Neuronal stem cell (in vitro differentiated cells): ENCODE data around the gene NCOA3.

Experiments
- DNase-seq: peaks from one replicate; pipeline ENCODE4 v3.0.0-alpha.2; 2013; ENCODE audit warnings: low spot score
- H2AFZ ChIP-seq: one replicate; pipeline ENCODE4 v1.6.1; 2013; ENCODE audit warnings: mild to moderate bottlenecking, low read length, inconsistent platforms
- H2AK5ac ChIP-seq: 2 replicates; pipeline ENCODE4 v1.6.1; 2013; ENCODE audit warnings: low read depth, mild to moderate bottlenecking, inconsistent platforms, low read length, moderate library complexity, mixed read lengths
- H2BK120ac ChIP-seq: 2 replicates; pipeline ENCODE4 v1.6.1; 2013; ENCODE audit warnings: low read depth, mild to moderate bottlenecking, inconsistent platforms, low read length, moderate library complexity, mixed read lengths
- H2BK12ac ChIP-seq: one replicate; pipeline ENCODE4 v1.6.1; 2013; ENCODE audit warnings: low read length, inconsistent platforms
- H2BK15ac ChIP-seq: 2 replicates; pipeline ENCODE4 v1.6.1; 2013; ENCODE audit warnings: mild to moderate bottlenecking, low read length, inconsistent platforms, mixed read lengths
- H2BK5ac ChIP-seq: one replicate; pipeline ENCODE4 v1.6.1; 2013; ENCODE audit warnings: inconsistent platforms, mild to moderate bottlenecking, low read length, moderate library complexity
- H3K14ac ChIP-seq: one replicate; pipeline ENCODE4 v1.6.1; 2013; ENCODE audit warnings: low read length, inconsistent platforms
- H3K18ac ChIP-seq: 2 replicates; pipeline ENCODE4 v1.6.1; 2013; ENCODE audit warnings: low read length, inconsistent platforms
- H3K23ac ChIP-seq: 2 replicates; pipeline ENCODE4 v1.6.1; 2013; ENCODE audit warnings: low read depth, mild to moderate bottlenecking, mixed read lengths, low read length, inconsistent platforms; ENCODE audit not compliant: poor library complexity
- H3K27ac ChIP-seq: replicated peaks from 3 replicates; pipeline ENCODE4 v1.5.1; 2013; ENCODE audit warnings: low read length, inconsistent platforms
- H3K27me3 ChIP-seq, 3 experiments: 2 replicates each; pipeline ENCODE4 v1.6.1; 2013; ENCODE audit warnings: low read length in 3 of 3, mild to moderate bottlenecking in 2 of 3, inconsistent platforms in 1 of 3, low read depth in 1 of 3, mixed read lengths in 1 of 3, moderate library complexity in 1 of 3; ENCODE audit not compliant: control insufficient read depth in 3 of 3, insufficient read depth in 3 of 3
- H3K36me3 ChIP-seq, 2 donors: replicated peaks in 1 of 2; 2 replicates each; pipeline ENCODE4 v1.6.1; 2013; ENCODE audit warnings: low read length in 2 of 2; ENCODE audit not compliant: control insufficient read depth in 2 of 2, insufficient read depth in 2 of 2
- H3K4ac ChIP-seq: 2 replicates; pipeline ENCODE4 v1.6.1; 2013; ENCODE audit warnings: inconsistent platforms, mild to moderate bottlenecking, low read length, moderate library complexity
- H3K4me1 ChIP-seq, 2 donors: 1 replicate in 1 of 2; 2 replicates in 1 of 2; pipeline ENCODE4 v1.6.1; 2013; ENCODE audit warnings: low read length in 2 of 2, low read depth in 1 of 2; ENCODE audit not compliant: control insufficient read depth in 2 of 2, insufficient read depth in 1 of 2
- H3K4me2 ChIP-seq: one replicate; pipeline ENCODE4 v1.6.1; 2013; ENCODE audit warnings: mild to moderate bottlenecking, low read length, inconsistent platforms; ENCODE audit not compliant: insufficient read depth, poor library complexity, severe bottlenecking
- H3K4me3 ChIP-seq, 2 donors: 2 replicates each; pipeline ENCODE4 v1.5.1; 2013; ENCODE audit warnings: low read length in 2 of 2, mild to moderate bottlenecking in 2 of 2, inconsistent platforms in 1 of 2, moderate library complexity in 1 of 2
- H3K79me1 ChIP-seq: one replicate; pipeline ENCODE4 v1.6.1; 2013; ENCODE audit warnings: low read depth, mild to moderate bottlenecking, inconsistent platforms, low read length, moderate library complexity
- H3K9ac ChIP-seq: one replicate; pipeline ENCODE4 v1.6.1; 2013; ENCODE audit warnings: mild to moderate bottlenecking, low read depth, low read length, inconsistent platforms; ENCODE audit not compliant: poor library complexity
- H3K9me3 ChIP-seq, 2 donors: replicated peaks in 1 of 2; 2 replicates each; pipeline versions ENCODE3 to v1.6.1; 2013; ENCODE audit warnings: low read length in 2 of 2, mild to moderate bottlenecking in 2 of 2, inconsistent platforms in 1 of 2, low read depth in 1 of 2, mixed read lengths in 1 of 2, moderate library complexity in 1 of 2; ENCODE audit not compliant: control insufficient read depth in 2 of 2, insufficient read depth in 1 of 2
- H4K8ac ChIP-seq: one replicate; pipeline ENCODE4 v1.6.1; 2013; ENCODE audit warnings: low read depth, mild to moderate bottlenecking, inconsistent platforms, low read length, moderate library complexity
- H4K91ac ChIP-seq: one replicate; pipeline ENCODE4 v1.6.1; 2013; ENCODE audit warnings: low read length, low read depth, mild to moderate bottlenecking, inconsistent platforms; ENCODE audit not compliant: poor library complexity
- WGBS, 2 donors: extraction: QIAGEN DNeasy Blood & Tissue Kit; methylation state at CpG; one replicate each; pipeline ENCODE4 v1.1.7; 2013; ENCODE audit warnings: missing lambda C conversion rate in 2 of 2, mixed read lengths in 1 of 2; ENCODE audit not compliant: insufficient read length in 2 of 2, insufficient replicate concordance in 1 of 2; ENCODE audit errors: extremely low coverage in 2 of 2; 5-methylcytosine and 5-hydroxymethylcytosine counted together

The NCOA3 gene

DNA sequence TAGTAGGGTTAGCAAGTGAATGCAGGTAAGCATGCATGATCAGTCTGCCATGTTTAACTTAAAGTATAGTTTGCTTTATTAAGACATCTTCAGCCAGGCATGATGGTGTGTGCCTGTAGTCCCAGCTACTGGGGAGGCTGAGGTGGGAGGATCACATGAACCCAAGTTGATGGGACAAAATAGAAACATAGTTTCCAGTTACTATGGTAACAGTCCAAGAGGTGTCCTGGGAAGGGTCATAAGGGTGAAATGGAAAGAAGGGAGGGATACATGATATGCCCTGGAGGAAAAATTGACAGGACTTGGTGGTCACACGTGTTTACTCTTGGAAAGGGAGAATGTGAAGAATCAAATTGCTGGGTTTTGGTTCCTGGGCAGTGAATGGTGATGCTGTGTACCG lies 143.9 kb downstream of the NCOA3 start:
- H3K4ac ChIP-seq, result no peak overlapping the region
- H3K36me3 ChIP-seq, result peaks cover 12 to 94% of the 10 kb centered on the region in 2 donors
- no peak overlapping the region for H3K9ac ChIP-seq
- H3K4me3 ChIP-seq, result no peak overlapping the region
- no peak for DNase-seq
- H2AFZ ChIP-seq, result no peak overlapping the region
- peaks cover 0 to 5% of the 10 kb centered on the region in 2 donors for H3K9me3 ChIP-seq
- no peaks in the 10 kb centered on the region for H3K4me1 ChIP-seq
- no peaks in the 10 kb centered on the region for H3K79me1 ChIP-seq
- H2BK120ac ChIP-seq, result no peak overlapping the region
- H3K18ac ChIP-seq, result no peak overlapping the region
- no peak overlapping the region for H3K23ac ChIP-seq
- H4K8ac ChIP-seq, result no peak overlapping the region
- no peak overlapping the region for H2BK15ac ChIP-seq
- H3K4me2 ChIP-seq, result no peak overlapping the region
- no peak overlapping the region for H2BK5ac ChIP-seq
- H2AK5ac ChIP-seq, result no peak overlapping the region
- no CpG with 5 or more reads among the region's 2 CpGs for WGBS, 2 donors
- no peak overlapping the region for H3K27ac ChIP-seq
- no peak overlapping the region for H4K91ac ChIP-seq
- no peak overlapping the region for H3K14ac ChIP-seq
- no peaks in the 10 kb centered on the region for H3K27me3 ChIP-seq
- no peak overlapping the region for H2BK12ac ChIP-seq

DNA sequence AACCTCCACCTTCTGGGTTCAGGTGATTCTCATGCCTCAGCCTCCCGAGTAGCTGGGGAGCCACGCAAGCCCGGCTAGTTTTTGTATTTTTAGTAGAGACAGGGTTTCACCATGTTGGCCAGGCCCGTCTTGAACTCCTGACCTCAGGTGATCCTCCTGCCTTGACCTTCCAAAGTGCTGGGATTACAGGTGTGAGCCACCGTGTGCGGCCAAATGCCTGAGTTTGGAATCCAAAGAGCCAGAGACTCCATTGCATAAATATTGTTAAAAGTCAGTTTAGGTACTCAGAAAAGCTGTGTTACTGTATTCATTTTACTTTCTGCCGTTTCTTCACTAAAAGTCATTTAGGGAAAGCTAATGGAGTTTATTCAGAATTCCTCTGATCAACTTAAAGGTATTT lies 146.3 kb downstream of the NCOA3 start:
- Histone ChIP-seq H3K9ac (no peak overlapping the region), H4K91ac (no peak overlapping the region), H3K79me1 (no peaks in the 10 kb centered on the region), H2BK5ac (no peak overlapping the region), H3K18ac (no peak overlapping the region), H3K23ac (no peak overlapping the region), H2AFZ (no peak overlapping the region), H3K36me3 (peaks cover 14 to 95% of the 10 kb centered on the region in 2 donors), H3K4ac (no peak overlapping the region), H3K4me1 (peaks cover 0 to 3% of the 10 kb centered on the region in 2 donors), H2BK120ac (no peak overlapping the region), H3K27ac (no peak overlapping the region), H3K4me3 (no peak overlapping the region), H4K8ac (no peak overlapping the region), H3K4me2 (no peak overlapping the region), H2BK12ac (no peak overlapping the region), H2AK5ac (no peak overlapping the region), H2BK15ac (no peak overlapping the region), H3K27me3 (no peaks in the 10 kb centered on the region), H3K14ac (no peak overlapping the region), H3K9me3 (peaks cover 0 to 5% of the 10 kb centered on the region in 2 donors)
- no CpG with 5 or more reads among the region's 7 CpGs for WGBS, 2 donors
- no peak for DNase-seq

DNA sequence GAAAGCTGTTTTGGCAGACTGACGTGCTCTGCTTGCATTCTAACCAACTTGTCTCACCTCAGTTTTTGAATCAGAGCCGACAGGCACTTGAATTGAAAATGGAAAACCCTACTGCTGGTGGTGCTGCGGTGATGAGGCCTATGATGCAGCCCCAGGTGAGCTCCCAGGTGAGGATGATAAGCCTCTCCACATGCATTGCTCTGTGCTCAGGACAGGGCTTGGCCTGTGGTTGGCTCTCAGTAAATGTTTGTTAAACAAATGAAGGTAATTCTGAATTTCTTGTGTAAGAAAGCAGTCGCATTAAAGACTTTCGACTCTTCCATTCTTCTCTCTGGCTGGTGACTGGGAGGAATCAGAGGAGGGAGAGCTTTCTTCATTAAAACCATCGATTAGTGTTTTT lies 147.3 kb downstream of the NCOA3 start:
- H3K9me3 ChIP-seq, result peaks cover 0 to 5% of the 10 kb centered on the region in 2 donors
- H3K27me3 ChIP-seq, result no peaks in the 10 kb centered on the region
- no peak for DNase-seq
- H3K9ac ChIP-seq, result no peak overlapping the region
- H3K14ac ChIP-seq, result no peak overlapping the region
- H2BK120ac ChIP-seq, result no peak overlapping the region
- no peak overlapping the region for H2BK15ac ChIP-seq
- H4K8ac ChIP-seq, result no peak overlapping the region
- H3K18ac ChIP-seq, result no peak overlapping the region
- H3K4me2 ChIP-seq, result no peak overlapping the region
- H3K36me3 ChIP-seq, result peaks cover 19 to 95% of the 10 kb centered on the region in 2 donors
- H3K4me1 ChIP-seq, result peaks cover 4 to 12% of the 10 kb centered on the region in 2 donors
- H2BK5ac ChIP-seq, result no peak overlapping the region
- no peak overlapping the region for H2AK5ac ChIP-seq
- H3K27ac ChIP-seq, result no peak overlapping the region
- H3K4ac ChIP-seq, result no peak overlapping the region
- H2BK12ac ChIP-seq, result no peak overlapping the region
- no peak overlapping the region for H3K23ac ChIP-seq
- no peak overlapping the region for H2AFZ ChIP-seq
- H4K91ac ChIP-seq, result no peak overlapping the region
- no peaks in the 10 kb centered on the region for H3K79me1 ChIP-seq
- H3K4me3 ChIP-seq, result no peak overlapping the region
- WGBS, 2 donors, result no CpG with 5 or more reads among the region's 6 CpGs

DNA sequence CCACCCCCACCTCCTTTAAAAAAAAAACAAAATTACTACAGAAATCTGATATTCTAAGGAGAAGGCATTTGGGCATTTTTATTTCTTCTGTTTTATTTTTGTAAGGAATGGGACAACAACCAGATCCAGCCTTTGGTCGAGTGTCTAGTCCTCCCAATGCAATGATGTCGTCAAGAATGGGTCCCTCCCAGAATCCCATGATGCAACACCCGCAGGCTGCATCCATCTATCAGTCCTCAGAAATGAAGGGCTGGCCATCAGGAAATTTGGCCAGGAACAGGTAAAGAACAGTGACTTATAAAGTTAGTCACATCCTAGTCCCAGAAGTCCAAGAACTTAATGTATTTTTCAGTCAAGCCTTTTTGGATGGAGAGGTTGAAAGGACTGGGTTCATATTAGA lies 150.6 kb downstream of the NCOA3 start:
- WGBS, 2 donors, result no CpG with 5 or more reads among the region's 3 CpGs
- Histone ChIP-seq H2BK12ac (no peak overlapping the region), H3K9ac (no peak overlapping the region), H2AK5ac (no peak overlapping the region), H3K36me3 (peaks cover 17 to 93% of the 10 kb centered on the region in 2 donors), H2AFZ (no peak overlapping the region), H3K4ac (no peak overlapping the region), H2BK15ac (no peak overlapping the region), H3K4me1 (peaks cover 8 to 23% of the 10 kb centered on the region in 2 donors), H2BK120ac (no peak overlapping the region), H3K23ac (no peak overlapping the region), H3K9me3 (no peaks in the 10 kb centered on the region), H3K14ac (no peak overlapping the region), H4K91ac (no peak overlapping the region), H2BK5ac (no peak overlapping the region), H3K4me3 (no peak overlapping the region), H3K79me1 (no peaks in the 10 kb centered on the region), H3K4me2 (no peak overlapping the region), H3K18ac (no peak overlapping the region), H3K27me3 (no peaks in the 10 kb centered on the region), H4K8ac (no peak overlapping the region), H3K27ac (no peak overlapping the region)
- DNase-seq, result no peak
